ENCODE results near the gene PLXDC2. TPM values are rescaled to one million over a fixed set of nuclear protein-coding genes. Genes with fewer than 3 reads are reported as not detected.

The PLXDC2 gene
- total RNA-seq, 1 donor = 3.2 TPM

- peak; percentile 33 for DNase-seq (ENCODE audit: low read depth)
- no peak for TF ChIP-seq CTCF (IDR thresholded peaks at IDR 0.05; ENCODE audit: insufficient read depth, low read length)
- no peak overlapping the region for H3K4me3 ChIP-seq (ENCODE audit: low read depth, low read length)
Observed at GRCh38 chr10:20254078-20254477, 437.8 kb downstream of the PLXDC2 start.

- no peak for TF ChIP-seq CTCF (IDR thresholded peaks at IDR 0.05; ENCODE audit: insufficient read depth, low read length)
Observed at GRCh38 chr10:20254497-20254896, 438.3 kb downstream of the PLXDC2 start.

DNA sequence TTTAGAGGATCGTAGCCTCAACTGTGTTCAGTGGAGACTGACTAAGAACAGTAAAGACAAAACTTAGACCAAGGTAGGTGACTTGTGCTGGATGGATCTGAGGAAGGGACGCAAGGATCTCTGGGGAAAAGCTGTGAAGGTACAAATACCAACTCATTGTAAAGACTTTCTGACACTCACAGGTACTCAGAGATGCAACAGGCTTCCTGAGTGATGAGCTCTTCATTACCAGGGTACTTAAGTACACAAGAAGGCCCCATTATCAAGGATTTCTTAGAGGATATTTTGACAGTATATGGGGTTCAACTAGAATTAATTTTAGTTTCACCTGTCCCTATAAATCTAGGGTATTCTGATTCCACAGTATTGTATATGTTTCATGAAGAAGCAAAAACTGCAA lies 440.7 kb downstream of the PLXDC2 start:
- no peak for TF ChIP-seq CTCF (IDR thresholded peaks at IDR 0.05; ENCODE audit: insufficient read depth, low read length)
- DNase-seq (ENCODE audit: low read depth) = no peak

More at GRCh38 chr10:20254497-20254896, 438.3 kb downstream of the PLXDC2 start:
- H3K4me3 ChIP-seq (ENCODE audit: low read depth, low read length) = no peak overlapping the region
- DNase-seq (ENCODE audit: low read depth) = no peak

GRCh38 chr10:20257422-20257821 lies 441.2 kb downstream of the PLXDC2 start:
- no peak overlapping the region for H3K4me3 ChIP-seq (ENCODE audit: low read depth, low read length)
- DNase-seq (ENCODE audit: low read depth) = no peak
- TF ChIP-seq CTCF (IDR thresholded peaks at IDR 0.05; ENCODE audit: insufficient read depth, low read length) = no peak

More for the DNA sequence above, 440.7 kb downstream of the PLXDC2 start:
- no peak overlapping the region for H3K4me3 ChIP-seq (ENCODE audit: low read depth, low read length)

DNA sequence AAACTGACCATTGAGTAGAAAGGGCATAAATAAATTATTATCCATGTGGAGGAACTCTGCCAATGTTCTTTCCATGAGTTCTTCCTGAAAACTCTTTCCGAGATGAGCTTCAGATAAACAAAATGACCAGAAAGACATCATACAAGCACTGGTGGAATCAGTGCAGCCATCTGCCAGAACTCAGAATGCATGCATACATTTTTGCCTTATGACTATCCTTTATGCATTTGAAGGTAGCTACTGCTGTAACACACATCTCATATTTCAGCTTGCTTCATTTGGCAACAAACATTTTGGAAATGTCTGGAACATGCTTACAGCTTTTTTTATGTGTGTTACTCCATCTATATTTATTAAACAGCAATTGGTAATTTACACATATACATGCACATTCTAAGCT lies 448.9 kb downstream of the PLXDC2 start:
- DNase-seq (ENCODE audit: low read depth) = no peak
- no peak for TF ChIP-seq CTCF (IDR thresholded peaks at IDR 0.05; ENCODE audit: insufficient read depth, low read length)
- H3K4me3 ChIP-seq (ENCODE audit: low read depth, low read length) = no peak overlapping the region

DNA sequence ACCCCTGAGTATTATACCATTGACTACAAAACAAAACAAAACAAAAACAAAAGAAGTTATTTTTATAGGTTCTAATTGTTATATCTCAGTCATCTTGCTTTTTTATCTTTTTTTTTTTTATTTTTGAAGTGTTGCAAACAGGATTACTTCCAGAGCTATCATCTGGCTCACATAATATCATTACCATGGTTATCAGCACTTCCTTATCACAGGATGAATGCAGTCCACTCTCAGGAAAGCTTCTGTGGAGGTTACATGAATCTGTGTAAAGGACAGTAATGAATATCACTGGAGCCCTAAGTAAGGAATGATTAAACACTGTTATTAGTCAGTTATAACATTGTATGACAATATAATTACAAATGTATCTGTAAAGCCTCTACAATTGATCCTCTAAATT lies 451.5 kb downstream of the PLXDC2 start:
- DNase-seq (ENCODE audit: low read depth) = no peak
- H3K4me3 ChIP-seq (ENCODE audit: low read depth, low read length) = no peak overlapping the region
- no peak for TF ChIP-seq CTCF (IDR thresholded peaks at IDR 0.05; ENCODE audit: insufficient read depth, low read length)

DNA sequence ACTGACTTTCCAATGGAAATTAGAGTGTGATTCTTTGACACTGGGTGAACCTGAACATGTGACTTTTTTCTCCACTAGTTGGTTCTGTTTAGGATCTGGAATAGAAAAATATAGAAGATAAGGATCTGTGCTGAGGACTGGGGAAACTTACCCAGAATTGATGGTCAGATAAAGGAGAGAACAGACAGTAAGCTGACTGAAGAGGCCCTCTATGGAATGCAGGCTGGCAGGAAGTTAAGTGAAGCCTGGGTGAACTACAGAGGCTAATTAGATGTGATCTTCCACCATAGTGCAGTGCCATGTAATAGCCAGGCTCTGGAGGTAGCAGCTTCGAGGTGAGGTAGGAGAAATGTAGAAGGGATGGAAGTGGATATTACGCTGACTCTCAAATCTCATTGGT lies 455.3 kb downstream of the PLXDC2 start:
- no peak overlapping the region for H3K4me3 ChIP-seq (ENCODE audit: low read depth, low read length)
- no peak for DNase-seq (ENCODE audit: low read depth)
- no peak for TF ChIP-seq CTCF (IDR thresholded peaks at IDR 0.05; ENCODE audit: insufficient read depth, low read length)

All from fibroblast of the aortic adventitia (primary cell).